H1 (cell line): ENCODE results near the gene CNNM3. TPM values are rescaled to one million over a fixed set of nuclear protein-coding genes. Genes with fewer than 3 reads are reported as not detected.

Experiments
- CTCF ChIA-PET: fragments of 300-600 bp; sonication (Branson Sonifier 250); formaldehyde crosslinking; loops from one replicate; lab custom pipeline; 2021; ENCODE audit not compliant: partially characterized antibody; lab: Charles Lee
- POLR2A ChIA-PET: fragments of 300-600 bp; sonication (Branson Sonifier 250); formaldehyde crosslinking; loops from one replicate; lab custom pipeline; 2021; ENCODE audit warnings: inconsistent platforms; ENCODE audit not compliant: partially characterized antibody; lab: Charles Lee
- DNase-seq, 2 experiments: peaks; one replicate each; pipeline versions ENCODE4 v3.0.0 to v3.0.0-alpha.2; 2010 to 2022; ENCODE audit warnings: low spot score in 2 of 2, low read depth in 1 of 2, mixed read lengths in 1 of 2
- FAIRE-seq: peaks from 2 replicates; lab custom pipeline; 2011; peaks lifted over from hg19 to GRCh38; lab: Jason Lieb, UNC
- H2AFZ ChIP-seq: 2 replicates; pipeline ENCODE4 v1.8.1; 2012; ENCODE audit warnings: low read length, inconsistent platforms
- H2AK5ac ChIP-seq: 2 replicates; pipeline ENCODE4 v1.6.1; 2013; ENCODE audit warnings: low read depth, low read length
- H2BK120ac ChIP-seq: replicated peaks from 2 replicates; pipeline ENCODE3; 2013; ENCODE audit warnings: low read depth, low read length, inconsistent platforms
- H2BK12ac ChIP-seq: 2 replicates; pipeline ENCODE4 v1.6.1; 2013; ENCODE audit warnings: low read depth, low read length
- H2BK15ac ChIP-seq: 2 replicates; pipeline ENCODE4 v1.6.1; 2013; ENCODE audit warnings: low read length
- H2BK20ac ChIP-seq: 2 replicates; pipeline ENCODE4 v1.6.1; 2013; ENCODE audit warnings: low read length
- H2BK5ac ChIP-seq: 2 replicates; pipeline ENCODE4 v1.6.1; 2013; ENCODE audit warnings: low read depth, low read length
- H3K14ac ChIP-seq: 2 replicates; pipeline ENCODE4 v1.6.1; 2013; ENCODE audit warnings: inconsistent platforms; ENCODE audit not compliant: insufficient read length
- H3K18ac ChIP-seq: 2 replicates; pipeline ENCODE4 v1.6.1; 2013; ENCODE audit warnings: low read length; ENCODE audit errors: extremely low read depth
- H3K23ac ChIP-seq: 2 replicates; pipeline ENCODE4 v1.6.1; 2013; ENCODE audit warnings: inconsistent platforms; ENCODE audit not compliant: insufficient read length
- H3K23me2 ChIP-seq: 2 replicates; pipeline ENCODE4 v1.6.1; 2013; ENCODE audit warnings: low read depth, low read length
- H3K27ac ChIP-seq: 2 replicates; pipeline ENCODE4 v1.6.1; 2011; ENCODE audit warnings: low read depth, low read length, inconsistent platforms
- H3K27me3 ChIP-seq, 4 experiments: replicated peaks in 1 of 4; 1 replicate in 1 of 4; 2 replicates in 3 of 4; pipeline versions ENCODE4 v1.6.1 to v1.8.1; 2011 to 2013; ENCODE audit warnings: low read length in 3 of 4, mild to moderate bottlenecking in 3 of 4, inconsistent platforms in 2 of 4, mixed read lengths in 2 of 4, moderate library complexity in 1 of 4; ENCODE audit not compliant: control insufficient read depth in 3 of 4, insufficient read depth in 3 of 4; ENCODE audit errors: extremely low read depth in 1 of 4
- H3K36me3 ChIP-seq, 4 experiments: 2 replicates each; pipeline versions ENCODE4 v1.6.1 to v1.8.1; 2011 to 2013; ENCODE audit warnings: mild to moderate bottlenecking in 4 of 4, low read length in 3 of 4, moderate library complexity in 2 of 4, control low read depth in 1 of 4, inconsistent platforms in 1 of 4; ENCODE audit not compliant: insufficient read depth in 4 of 4, control insufficient read depth in 2 of 4
- H3K4ac ChIP-seq: replicated peaks from 2 replicates; pipeline ENCODE3; 2013; ENCODE audit warnings: low read length, low read depth, mixed read lengths, inconsistent platforms; ENCODE audit not compliant: insufficient read length
- H3K4me1 ChIP-seq, 4 experiments: replicated peaks in 1 of 4; 1 replicate in 1 of 4; 2 replicates in 3 of 4; pipeline versions ENCODE4 v1.6.1 to v1.8.1; 2011 to 2013; ENCODE audit warnings: low read length in 3 of 4, inconsistent platforms in 2 of 4, mixed read lengths in 1 of 4; ENCODE audit not compliant: insufficient read depth in 4 of 4, control insufficient read depth in 3 of 4
- H3K4me2 ChIP-seq, 2 experiments: 2 replicates each; pipeline versions ENCODE4 v1.6.1 to v1.8.1; 2011 to 2013; ENCODE audit warnings: low read depth in 2 of 2, low read length in 2 of 2, control low read depth in 1 of 2, inconsistent platforms in 1 of 2, mild to moderate bottlenecking in 1 of 2; ENCODE audit not compliant: insufficient read depth in 1 of 2
- H3K4me3 ChIP-seq, 4 experiments: fragments of 200-600, 300-600 bp in 1 of 4; sonication (generic), shearing (Covaris generic), sonication (Bioruptor Twin) in 1 of 4; 2 replicates each; pipeline versions ENCODE4 v1.5.1 to v1.8.1; 2011 to 2016; ENCODE audit warnings: low read length in 4 of 4, low read depth in 3 of 4, control low read depth in 2 of 4, inconsistent platforms in 2 of 4, mild to moderate bottlenecking in 2 of 4, mixed read lengths in 1 of 4, moderate library complexity in 1 of 4; ENCODE audit not compliant: insufficient read depth in 2 of 4; ENCODE audit errors: extremely low read depth in 1 of 4
- H3K56ac ChIP-seq: replicated peaks from 2 replicates; pipeline ENCODE3; 2013; ENCODE audit warnings: low read depth, mild to moderate bottlenecking, mixed read lengths, low read length, inconsistent platforms; ENCODE audit not compliant: insufficient read length
- H3K79me1 ChIP-seq: 2 replicates; pipeline ENCODE4 v1.6.1; 2013; ENCODE audit warnings: low read depth, low read length, control low read depth
- H3K79me2 ChIP-seq, 2 experiments: 2 replicates each; pipeline versions ENCODE4 v1.6.1 to v1.8.1; 2012 to 2013; ENCODE audit warnings: low read length in 2 of 2, mild to moderate bottlenecking in 2 of 2, inconsistent platforms in 1 of 2; ENCODE audit not compliant: insufficient read depth in 2 of 2, control insufficient read depth in 1 of 2
- H3K9ac ChIP-seq, 4 experiments: replicated peaks in 1 of 4; 1 replicate in 1 of 4; 2 replicates in 3 of 4; pipeline versions ENCODE4 v1.6.1 to v1.8.1; 2011 to 2013; ENCODE audit warnings: low read depth in 3 of 4, low read length in 3 of 4, control low read depth in 2 of 4, mild to moderate bottlenecking in 2 of 4, moderate library complexity in 2 of 4, inconsistent platforms in 1 of 4; ENCODE audit errors: extremely low read depth in 1 of 4
- H3K9me3 ChIP-seq, 2 experiments: 2 replicates each; pipeline versions ENCODE4 v1.6.1 to v1.8.1; 2012 to 2013; ENCODE audit warnings: mild to moderate bottlenecking in 2 of 2, moderate library complexity in 2 of 2, control low read depth in 1 of 2, inconsistent platforms in 1 of 2, low read depth in 1 of 2, low read length in 1 of 2, mixed read lengths in 1 of 2; ENCODE audit not compliant: insufficient read depth in 2 of 2
- H4K20me1 ChIP-seq, 2 experiments: replicated peaks in 1 of 2; 2 replicates each; pipeline versions ENCODE3 to v1.8.1; 2011 to 2013; ENCODE audit warnings: inconsistent platforms in 2 of 2, low read length in 2 of 2, mild to moderate bottlenecking in 1 of 2; ENCODE audit not compliant: insufficient read depth in 2 of 2, control insufficient read depth in 1 of 2
- H4K5ac ChIP-seq: 2 replicates; pipeline ENCODE4 v1.6.1; 2013; ENCODE audit warnings: low read length, low read depth, mixed read lengths, inconsistent platforms; ENCODE audit not compliant: insufficient read length
- H4K8ac ChIP-seq: 2 replicates; pipeline ENCODE4 v1.8.0; 2013; ENCODE audit warnings: mild to moderate bottlenecking, moderate library complexity, low read length, inconsistent platforms; ENCODE audit not compliant: insufficient read depth; ENCODE audit errors: extremely low read depth
- H4K91ac ChIP-seq: replicated peaks from 2 replicates; pipeline ENCODE3; 2013; ENCODE audit warnings: low read length, mixed read lengths, inconsistent platforms; ENCODE audit not compliant: insufficient read length
- ASH2L ChIP-seq: fragments of 200-600, 300-600 bp; sonication (generic); IDR thresholded peaks from one replicate; pipeline ENCODE4 v1.7.1; 2017; ENCODE audit warnings: low read length
- ATF2 ChIP-seq: IDR thresholded peaks from 2 replicates; pipeline ENCODE4 v1.6.1; 2012; ENCODE audit warnings: low read length, inconsistent platforms
- CHD1 ChIP-seq: IDR thresholded peaks from 2 replicates; pipeline ENCODE4 v1.6.1; 2012; ENCODE audit warnings: low read depth, low read length, improper control_type of control experiment
- CHD2 ChIP-seq: IDR thresholded peaks from 2 replicates; pipeline ENCODE4 v1.6.1; 2012; ENCODE audit warnings: low read length, improper control_type of control experiment
- GABPA ChIP-seq: IDR thresholded peaks from 2 replicates; pipeline ENCODE4 v1.6.1; 2011; ENCODE audit warnings: mild to moderate bottlenecking, low read length, moderate library complexity, borderline replicate concordance; ENCODE audit not compliant: insufficient read depth
- JUN ChIP-seq: IDR thresholded peaks from 2 replicates; pipeline ENCODE4 v1.6.1; 2011; ENCODE audit warnings: low read depth, mild to moderate bottlenecking, improper control_type of control experiment, low read length
- KDM1A ChIP-seq: fragments of 200-600, 300-600 bp; sonication (generic); IDR thresholded peaks from 2 replicates; pipeline ENCODE4 v1.7.1; 2016; ENCODE audit warnings: mild to moderate bottlenecking, low read length, borderline replicate concordance
- MAFK ChIP-seq: IDR thresholded peaks from 2 replicates; pipeline ENCODE4 v1.6.1; 2012; ENCODE audit warnings: low read depth, mild to moderate bottlenecking, improper control_type of control experiment, low read length
- SP4 ChIP-seq: IDR thresholded peaks from 2 replicates; pipeline ENCODE4 v1.6.1; 2012; ENCODE audit warnings: low read length, inconsistent platforms
- SRF ChIP-seq: IDR thresholded peaks from 2 replicates; pipeline ENCODE4 v1.6.1; 2011; ENCODE audit warnings: mild to moderate bottlenecking, low read depth, low read length, moderate library complexity
- WGBS, 2 experiments: shearing (Covaris generic) in 1 of 2; methylation state at CpG; one replicate each; pipeline versions ENCODE4 v1.1.6 to v1.1.7; 2013 to 2015; ENCODE audit warnings: low lambda C conversion rate in 2 of 2, mixed read lengths in 2 of 2, inconsistent platforms in 1 of 2, low coverage in 1 of 2, missing lambda C conversion rate in 1 of 2; ENCODE audit not compliant: insufficient replicate concordance in 2 of 2, insufficient coverage in 1 of 2, insufficient read length in 1 of 2; ENCODE audit errors: extremely low coverage in 1 of 2, missing lambda C conversion rate in 1 of 2; 5-methylcytosine and 5-hydroxymethylcytosine counted together
- polyA plus RNA-seq, 7 experiments: library from polyadenylated mRNA; depleted of rRNA in 3 of 7; stranded (reverse) in 5 of 7; unstranded in 2 of 7; fragments of >200 nt in 5 of 7; fragments of 200-250 nt in 2 of 7; gene quantifications; 1 replicate in 5 of 7; 2 replicates in 1 of 7; 4 replicates in 1 of 7; pipeline versions ENCODE4 v1.2.1 to v1.2.3, GENCODE V29; 2011 to 2013; ENCODE audit warnings: missing spikeins in 2 of 7, mixed read lengths in 2 of 7
- total RNA-seq: library from RNA; stranded (reverse); fragmentation: NEBNext Ultra II Directional; extraction: Animal tissue kit (Norgen Biotek cat#: 25700); gene quantifications from 2 replicates; pipeline ENCODE4 v1.2.1, GENCODE V29; 2021

CNNM3 gene
- total and polyA plus RNA-seq, 2 of the 8 experiments (the other 6 are each of a cell fraction or from before 2014, with no cell fraction given): 29.1 to 29.2 TPM

- Histone ChIP-seq H3K23ac (no peak overlapping the region), H3K56ac (peak overlapping the region; percentile 86), H3K4me2 (no peak overlapping the region), H2AK5ac (peak overlapping the region; percentile 99; the same call in 1 of the 2 replicates), H3K9ac (peak overlapping the region in 1 of 4 experiments; percentile 9; a peak in 2 of 7 replicates), H4K8ac (peak overlapping the region; percentile 53; the same call in 1 of the 2 replicates), H2AFZ (no peak overlapping the region), H3K9me3 (no peaks in the 10 kb centered on the region), H2BK120ac (no peak overlapping the region), H4K5ac (no peak overlapping the region), H3K79me2 (no peaks in the 10 kb centered on the region), H2BK5ac (peak overlapping the region; percentile 84), H2BK15ac (peak overlapping the region; percentile 40; the same call in 1 of the 2 replicates), H4K91ac (no peak overlapping the region), H2BK12ac (peak overlapping the region; percentile 93), H3K23me2 (peaks cover 7% of the 10 kb centered on the region; the same call in 1 of the 2 replicates), H3K14ac (no peak overlapping the region), H3K36me3 (peaks cover 0 to 6% (median 5%) of the 10 kb centered on the region in 4 experiments; a peak in 3 of 8 replicates), H3K79me1 (no peaks in the 10 kb centered on the region), H3K4ac (peak overlapping the region; percentile 38), H3K4me1 (no peaks in the 10 kb centered on the region; a peak in 2 of 7 replicates), H2BK20ac (peak overlapping the region; percentile 94), H4K20me1 (peaks cover 0 to 5% of the 10 kb centered on the region in 2 experiments), H3K27me3 (no peaks in the 10 kb centered on the region), H3K4me3 (no peak overlapping the region), H3K27ac (peak overlapping the region; percentile 68; the same call in 1 of the 2 replicates), H3K18ac (no peak overlapping the region; the same call in 1 of the 2 replicates)
- ChIA-PET POLR2A (no interaction called here), CTCF (interaction anchor here (0.8 to 2.0 kb wide), 8 partner anchors 32 to 293 kb away, joined by 3 to 10 read pairs (median 5); no protein-coding TSS in a partner anchor)
- 84% methylated on average over 10 of the region's 10 CpGs; no CpG with 5 or more reads in 1 of the 2 experiments for WGBS, 2 experiments
- FAIRE-seq (no peak), DNase-seq (no peak)
- TF ChIP-seq SRF (no peak), CHD1 (no peak), KDM1A (no peak), ASH2L (no peak), CHD2 (no peak), MAFK (no peak), ATF2 (no peak), GABPA (no peak), SP4 (no peak), JUN (no peak)
These were observed 14.1 kb upstream of the CNNM3 start for GRCh38 chr2:96801786-96802595.
